ENCODE results near the gene CASKIN1. TPM values are rescaled to one million over a fixed set of nuclear protein-coding genes. Genes with fewer than 3 reads are reported as not detected.
A peak's percentile ranks its signal among the peaks of the same experiment; 100 is the strongest.
"Not testable (repeated sequence)": the region's sequence is repeated elsewhere in the genome, so short reads cannot be mapped to it uniquely, and the experiment has no call there.

CASKIN1 gene
- polyA plus RNA-seq, 6 donors from 2014 or later: not detected

- Mint-ChIP-seq H3K27me3 (no peaks in the 10 kb centered on the region), H3K4me1 (peaks cover 7 to 8% (median 7%) of the 10 kb centered on the region in 3 donors), H3K36me3 (no peaks in the 10 kb centered on the region), H3K27ac (peak overlapping the region in 2 of 6 donors; percentile 29 to 71), H3K4me3 (peak overlapping the region in 1 of 8 donors; percentile 7), H3K9me3 (no peaks in the 10 kb centered on the region)
- DNase-seq: no peak
- ATAC-seq (ENCODE audit: low read depth in 2 of 2): no peak
Observed at GRCh38 chr16:2142942-2143877, 53.2 kb downstream of the CASKIN1 start.

- peak; percentile 100 for DNase-seq
- not testable (repeated sequence) for H3K9me3 Mint-ChIP-seq, H3K27me3 Mint-ChIP-seq, H3K36me3 Mint-ChIP-seq
- Mint-ChIP-seq H3K4me1 (peaks cover 11 to 16% (median 13%) of the 10 kb centered on the region in 3 donors), H3K27ac (peak within 1 kb of the TSS; percentile 91 to 98 (median 96)), H3K4me3 (peak within 1 kb of the TSS; percentile 84 to 98 (median 96))
- ATAC-seq (ENCODE audit: low read depth in 2 of 2): peak; percentile 72 to 75
Observed at GRCh38 chr16:2135770-2136490, 60.5 kb downstream of the CASKIN1 start, which contains the start of gene PKD1. Gene PKD1, minus strand, starts transcription at chr16:2135898. Its CDS starts 209 bp downstream, at chr16:2135689.

GRCh38 chr16:2135071-2135470, 61.3 kb downstream of the CASKIN1 start:
- H3K4me3 Mint-ChIP-seq: peak overlapping the region in 7 of 8 donors; percentile 25 to 91 (median 71)
- not testable (repeated sequence) for H3K36me3 Mint-ChIP-seq; DNase-seq; H3K9me3 Mint-ChIP-seq; ATAC-seq (ENCODE audit: low read depth in 2 of 2); H3K4me1 Mint-ChIP-seq; H3K27me3 Mint-ChIP-seq
- H3K27ac Mint-ChIP-seq: peak overlapping the region in 3 of 6 donors; percentile 41 to 77 (median 61)

GRCh38 chr16:2133797-2134196, 62.6 kb downstream of the CASKIN1 start:
- H3K36me3 Mint-ChIP-seq; ATAC-seq (ENCODE audit: low read depth in 2 of 2); H3K27ac Mint-ChIP-seq; DNase-seq; H3K27me3 Mint-ChIP-seq; H3K9me3 Mint-ChIP-seq: not testable (repeated sequence)
- Mint-ChIP-seq H3K4me1 (peaks cover 7 to 10% (median 7%) of the 10 kb centered on the region in 3 donors), H3K4me3 (peak overlapping the region in 2 of 8 donors; percentile 21 to 65)

GRCh38 chr16:2129890-2130447, 66.4 kb downstream of the CASKIN1 start:
- not testable (repeated sequence) for H3K27me3 Mint-ChIP-seq; H3K27ac Mint-ChIP-seq; H3K4me3 Mint-ChIP-seq; DNase-seq; H3K9me3 Mint-ChIP-seq; H3K36me3 Mint-ChIP-seq; ATAC-seq (ENCODE audit: low read depth in 2 of 2)
- peaks cover 11 to 28% (median 25%) of the 10 kb centered on the region in 3 donors for H3K4me1 Mint-ChIP-seq

GRCh38 chr16:2129251-2129650, 67.2 kb downstream of the CASKIN1 start:
- H3K4me3 Mint-ChIP-seq: peak overlapping the region in 1 of 8 donors; percentile 59
- DNase-seq; H3K9me3 Mint-ChIP-seq; H3K27ac Mint-ChIP-seq; H3K27me3 Mint-ChIP-seq; ATAC-seq (ENCODE audit: low read depth in 2 of 2); H3K36me3 Mint-ChIP-seq: not testable (repeated sequence)
- H3K4me1 Mint-ChIP-seq: peaks cover 9 to 29% (median 25%) of the 10 kb centered on the region in 3 donors

- not testable (repeated sequence) for H3K27me3 Mint-ChIP-seq; H3K9me3 Mint-ChIP-seq; ATAC-seq (ENCODE audit: low read depth in 2 of 2); DNase-seq; H3K36me3 Mint-ChIP-seq; H3K27ac Mint-ChIP-seq
- peak overlapping the region in 4 of 8 donors; percentile 10 to 66 (median 46) for H3K4me3 Mint-ChIP-seq
- H3K4me1 Mint-ChIP-seq: peaks cover 9 to 29% (median 25%) of the 10 kb centered on the region in 3 donors
Observed at GRCh38 chr16:2127630-2128280, 68.7 kb downstream of the CASKIN1 start.

Other genes starting within 250 kb of the CASKIN1 start
- gene RPL3L, start 241.9 kb downstream of the CASKIN1 start, polyA plus RNA-seq (ENCODE audit: low read depth in 6 of 6): not detected
- gene NDUFB10, start 237.1 kb downstream of the CASKIN1 start, polyA plus RNA-seq (ENCODE audit: low read depth in 6 of 6): 100 to 1,000 TPM; 163 to 200 (median 194) TPM
- gene RPS2, start 231.8 kb downstream of the CASKIN1 start, polyA plus RNA-seq (ENCODE audit: low read depth in 6 of 6): 1,000 to 10,000 TPM; 5,355 to 7,267 (median 6,090) TPM
- not detected for gene RNF151, start 229.7 kb downstream of the CASKIN1 start, polyA plus RNA-seq (ENCODE audit: low read depth in 6 of 6)
- gene TBL3, start 224.6 kb downstream of the CASKIN1 start, polyA plus RNA-seq (ENCODE audit: low read depth in 6 of 6): 10 to 100 TPM; 10.9 to 54.8 (median 35.4) TPM
- gene NOXO1, start 215.1 kb downstream of the CASKIN1 start, polyA plus RNA-seq (ENCODE audit: low read depth in 6 of 6): not detected
- gene GFER, start 212.4 kb downstream of the CASKIN1 start, polyA plus RNA-seq (ENCODE audit: low read depth in 6 of 6): 10 to 100 TPM; 31.9 to 58.2 (median 37.6) TPM
- gene SYNGR3, start 206.6 kb downstream of the CASKIN1 start, polyA plus RNA-seq (ENCODE audit: low read depth in 6 of 6): 1 to 10 TPM in 5 of 6 donors, not detected in 1; 1.5 to 4.1 (median 2.8) TPM
- gene ZNF598, start 186.8 kb downstream of the CASKIN1 start, polyA plus RNA-seq (ENCODE audit: low read depth in 6 of 6): 1 to 10 TPM; 2.7 to 8.4 (median 3.9) TPM
- gene NPW, start 176.8 kb downstream of the CASKIN1 start, polyA plus RNA-seq (ENCODE audit: low read depth in 6 of 6): not detected
- not detected for gene NHERF2, start 169.7 kb downstream of the CASKIN1 start, polyA plus RNA-seq (ENCODE audit: low read depth in 6 of 6)
- 10 to 100 TPM; 21.4 to 38.3 (median 26.0) TPM for gene NTHL1, start 148.8 kb downstream of the CASKIN1 start, polyA plus RNA-seq (ENCODE audit: low read depth in 6 of 6)
- gene TSC2, start 148.6 kb downstream of the CASKIN1 start, polyA plus RNA-seq (ENCODE audit: low read depth in 6 of 6): 10 to 100 TPM; 16.6 to 45.0 (median 24.9) TPM
- 10 to 100 TPM in 1 of 6 donors, 1 to 10 TPM in 5; 2.8 to 10.4 (median 4.0) TPM for gene PKD1, start 60.7 kb downstream of the CASKIN1 start, polyA plus RNA-seq (ENCODE audit: low read depth in 6 of 6)
- gene RAB26, start 48.0 kb downstream of the CASKIN1 start, polyA plus RNA-seq (ENCODE audit: low read depth in 6 of 6): 1 to 10 TPM in 4 of 6 donors, under 1 TPM in 1, not detected in 1; 0.66 to 2.7 (median 1.4) TPM
- gene TRAF7, start 40.8 kb downstream of the CASKIN1 start, polyA plus RNA-seq (ENCODE audit: low read depth in 6 of 6): 1 to 10 TPM; 4.2 to 9.4 (median 5.6) TPM
- 10 to 100 TPM; 28.1 to 43.1 (median 33.4) TPM for gene MLST8, start 8.8 kb upstream of the CASKIN1 start, polyA plus RNA-seq (ENCODE audit: low read depth in 6 of 6)
- under 1 TPM in 2 of 6 donors, not detected in 4; 0.48 to 0.49 TPM for gene BRICD5, start 14.3 kb upstream of the CASKIN1 start, polyA plus RNA-seq (ENCODE audit: low read depth in 6 of 6)
- 10 to 100 TPM in 2 of 6 donors, 1 to 10 TPM in 4; 5.7 to 11.0 (median 9.5) TPM for gene PGP, start 18.2 kb upstream of the CASKIN1 start, polyA plus RNA-seq (ENCODE audit: low read depth in 6 of 6)
- gene E4F1, start 27.0 kb upstream of the CASKIN1 start, polyA plus RNA-seq (ENCODE audit: low read depth in 6 of 6): 10 to 100 TPM in 2 of 6 donors, 1 to 10 TPM in 4; 6.4 to 16.1 (median 8.9) TPM
- gene DNASE1L2, start 39.8 kb upstream of the CASKIN1 start, polyA plus RNA-seq (ENCODE audit: low read depth in 6 of 6): under 1 TPM in 1 of 6 donors, not detected in 5; 0.30 TPM
- gene ECI1, start 55.0 kb upstream of the CASKIN1 start, polyA plus RNA-seq (ENCODE audit: low read depth in 6 of 6): 10 to 100 TPM; 41.7 to 55.1 (median 48.6) TPM
- 100 to 1,000 TPM; 238 to 325 (median 252) TPM for gene RNPS1, start 71.5 kb upstream of the CASKIN1 start, polyA plus RNA-seq (ENCODE audit: low read depth in 6 of 6)
- gene ABCA3, start 144.1 kb upstream of the CASKIN1 start, polyA plus RNA-seq (ENCODE audit: low read depth in 6 of 6): 1 to 10 TPM in 2 of 6 donors, under 1 TPM in 3, not detected in 1; 0.54 to 1.8 (median 0.98) TPM
- gene CCNF, start 232.8 kb upstream of the CASKIN1 start, polyA plus RNA-seq (ENCODE audit: low read depth in 6 of 6): 1 to 10 TPM in 5 of 6 donors, not detected in 1; 1.8 to 5.0 (median 2.8) TPM